MM.1S (cell line): ENCODE measurements around the gene KCNH4.

Source experiments
- DNase-seq: peaks from one replicate; pipeline ENCODE4 v3.0.0-alpha.2; 2015
- H2AFZ ChIP-seq: fragments of 300-600 bp; sonication (generic); 2 replicates; pipeline ENCODE4 v1.6.0; 2016; ENCODE audit warnings: antibody characterized with exemption, low read length
- H3F3A ChIP-seq: fragments of 300-600 bp; sonication (generic); 2 replicates; pipeline ENCODE4 v1.6.1; 2016; ENCODE audit warnings: mild to moderate bottlenecking, antibody characterized with exemption, low read length, moderate library complexity, mixed read lengths; ENCODE audit not compliant: insufficient read depth
- H3K27ac ChIP-seq: fragments of 300-600 bp; sonication (generic); 2 replicates; pipeline ENCODE4 v1.5.1; 2016; ENCODE audit warnings: mild to moderate bottlenecking, low read length
- H3K27me3 ChIP-seq: fragments of 300-600 bp; sonication (generic); replicated peaks from 2 replicates; pipeline ENCODE4 v1.6.0; 2016; ENCODE audit warnings: low read length; ENCODE audit not compliant: insufficient read depth
- H3K36me3 ChIP-seq: fragments of 300-600 bp; sonication (generic); replicated peaks from 2 replicates; pipeline ENCODE4 v1.6.1; 2016; ENCODE audit warnings: mild to moderate bottlenecking, low read length, mixed read lengths; ENCODE audit not compliant: insufficient read depth
- H3K4me1 ChIP-seq: fragments of 300-600 bp; sonication (generic); 2 replicates; pipeline ENCODE4 v1.6.1; 2016; ENCODE audit warnings: low read length, mixed read lengths
- H3K4me2 ChIP-seq: fragments of 300-600 bp; sonication (generic); 2 replicates; pipeline ENCODE4 v1.6.0; 2016; ENCODE audit warnings: low read depth, low read length
- H3K4me3 ChIP-seq: fragments of 300-600 bp; sonication (generic); 2 replicates; pipeline ENCODE4 v1.5.1; 2016; ENCODE audit warnings: low read length, mixed read lengths
- H3K79me2 ChIP-seq: fragments of 300-600 bp; sonication (generic); 2 replicates; pipeline ENCODE4 v1.6.1; 2016; ENCODE audit warnings: mixed run types, low read length, mixed read lengths
- H3K9ac ChIP-seq: fragments of 300-600 bp; sonication (generic); 2 replicates; pipeline ENCODE4 v1.6.1; 2016; ENCODE audit warnings: low read length, mixed read lengths
- H3K9me2 ChIP-seq: fragments of 300-600 bp; sonication (generic); replicated peaks from 2 replicates; pipeline ENCODE4 v1.6.1; 2016; ENCODE audit warnings: mild to moderate bottlenecking, low read length, mixed read lengths; ENCODE audit not compliant: insufficient read depth
- H3K9me3 ChIP-seq: fragments of 300-600 bp; sonication (generic); replicated peaks from 2 replicates; pipeline ENCODE4 v1.6.1; 2016; ENCODE audit warnings: mild to moderate bottlenecking, low read length, mixed read lengths; ENCODE audit not compliant: insufficient read depth
- H4K20me1 ChIP-seq: fragments of 300-600 bp; sonication (generic); 2 replicates; pipeline ENCODE4 v1.6.1; 2016; ENCODE audit warnings: mild to moderate bottlenecking, low read length, moderate library complexity, mixed read lengths; ENCODE audit not compliant: insufficient read depth
- EZH2 ChIP-seq: fragments of 300-600 bp; sonication (generic); optimal IDR thresholded peaks from 2 replicates; pipeline ENCODE3; 2017; ENCODE audit warnings: low read depth, mild to moderate bottlenecking, antibody characterized with exemption, low read length, mixed read lengths
- EZH2phosphoT487 ChIP-seq: fragments of 300-600 bp; sonication (generic); IDR thresholded peaks from 2 replicates; pipeline ENCODE4 v1.6.1; 2018; ENCODE audit warnings: antibody characterized with exemption, low read length
- TF ChIP-seq, protein P1 (sequence below): fragments of 300-600 bp; sonication (generic); IDR thresholded peaks from 2 replicates; pipeline ENCODE4 v1.5.1; 2016; ENCODE audit warnings: antibody characterized with exemption, low read length, mixed read lengths

The KCNH4 gene

DNA sequence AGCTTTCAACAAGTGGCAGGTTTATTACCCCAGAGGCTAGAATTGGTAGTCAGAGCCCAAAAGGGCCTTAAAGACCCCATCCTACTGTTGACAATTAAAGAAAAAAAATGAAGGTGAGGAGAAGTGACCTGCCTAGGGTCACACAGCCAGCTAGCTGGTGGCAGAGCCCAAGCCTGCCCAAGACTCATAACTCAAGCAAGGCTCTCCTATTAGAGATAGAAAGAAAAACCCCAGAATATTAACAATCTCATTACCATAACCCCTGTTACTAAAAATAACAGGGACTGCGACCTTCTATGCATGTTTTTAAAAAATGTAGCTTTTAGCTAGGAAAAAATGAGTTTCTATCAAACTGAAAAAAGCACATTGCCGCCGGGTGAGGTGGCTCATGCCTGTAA, 44.3 kb downstream of the KCNH4 start:
- Histone ChIP-seq H3F3A (peaks cover 20% of the 10 kb centered on the region), H3K4me3 (no peak overlapping the region), H3K27me3 (no peaks in the 10 kb centered on the region), H3K9me3 (no peaks in the 10 kb centered on the region), H3K4me1 (peaks cover 27% of the 10 kb centered on the region), H3K79me2 (peaks cover 81% of the 10 kb centered on the region), H3K9me2 (no peaks in the 10 kb centered on the region), H3K9ac (no peak overlapping the region), H3K4me2 (no peak overlapping the region), H2AFZ (no peak overlapping the region), H3K27ac (no peak overlapping the region), H3K36me3 (no peaks in the 10 kb centered on the region), H4K20me1 (peaks cover 3% of the 10 kb centered on the region; the same call in 1 of the 2 replicates)
- DNase-seq, result no peak
- TF ChIP-seq, protein P1, sequence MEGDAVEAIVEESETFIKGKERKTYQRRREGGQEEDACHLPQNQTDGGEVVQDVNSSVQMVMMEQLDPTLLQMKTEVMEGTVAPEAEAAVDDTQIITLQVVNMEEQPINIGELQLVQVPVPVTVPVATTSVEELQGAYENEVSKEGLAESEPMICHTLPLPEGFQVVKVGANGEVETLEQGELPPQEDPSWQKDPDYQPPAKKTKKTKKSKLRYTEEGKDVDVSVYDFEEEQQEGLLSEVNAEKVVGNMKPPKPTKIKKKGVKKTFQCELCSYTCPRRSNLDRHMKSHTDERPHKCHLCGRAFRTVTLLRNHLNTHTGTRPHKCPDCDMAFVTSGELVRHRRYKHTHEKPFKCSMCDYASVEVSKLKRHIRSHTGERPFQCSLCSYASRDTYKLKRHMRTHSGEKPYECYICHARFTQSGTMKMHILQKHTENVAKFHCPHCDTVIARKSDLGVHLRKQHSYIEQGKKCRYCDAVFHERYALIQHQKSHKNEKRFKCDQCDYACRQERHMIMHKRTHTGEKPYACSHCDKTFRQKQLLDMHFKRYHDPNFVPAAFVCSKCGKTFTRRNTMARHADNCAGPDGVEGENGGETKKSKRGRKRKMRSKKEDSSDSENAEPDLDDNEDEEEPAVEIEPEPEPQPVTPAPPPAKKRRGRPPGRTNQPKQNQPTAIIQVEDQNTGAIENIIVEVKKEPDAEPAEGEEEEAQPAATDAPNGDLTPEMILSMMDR, result no peak
- TF ChIP-seq EZH2 (no peak), EZH2phosphoT487 (no peak)

DNA sequence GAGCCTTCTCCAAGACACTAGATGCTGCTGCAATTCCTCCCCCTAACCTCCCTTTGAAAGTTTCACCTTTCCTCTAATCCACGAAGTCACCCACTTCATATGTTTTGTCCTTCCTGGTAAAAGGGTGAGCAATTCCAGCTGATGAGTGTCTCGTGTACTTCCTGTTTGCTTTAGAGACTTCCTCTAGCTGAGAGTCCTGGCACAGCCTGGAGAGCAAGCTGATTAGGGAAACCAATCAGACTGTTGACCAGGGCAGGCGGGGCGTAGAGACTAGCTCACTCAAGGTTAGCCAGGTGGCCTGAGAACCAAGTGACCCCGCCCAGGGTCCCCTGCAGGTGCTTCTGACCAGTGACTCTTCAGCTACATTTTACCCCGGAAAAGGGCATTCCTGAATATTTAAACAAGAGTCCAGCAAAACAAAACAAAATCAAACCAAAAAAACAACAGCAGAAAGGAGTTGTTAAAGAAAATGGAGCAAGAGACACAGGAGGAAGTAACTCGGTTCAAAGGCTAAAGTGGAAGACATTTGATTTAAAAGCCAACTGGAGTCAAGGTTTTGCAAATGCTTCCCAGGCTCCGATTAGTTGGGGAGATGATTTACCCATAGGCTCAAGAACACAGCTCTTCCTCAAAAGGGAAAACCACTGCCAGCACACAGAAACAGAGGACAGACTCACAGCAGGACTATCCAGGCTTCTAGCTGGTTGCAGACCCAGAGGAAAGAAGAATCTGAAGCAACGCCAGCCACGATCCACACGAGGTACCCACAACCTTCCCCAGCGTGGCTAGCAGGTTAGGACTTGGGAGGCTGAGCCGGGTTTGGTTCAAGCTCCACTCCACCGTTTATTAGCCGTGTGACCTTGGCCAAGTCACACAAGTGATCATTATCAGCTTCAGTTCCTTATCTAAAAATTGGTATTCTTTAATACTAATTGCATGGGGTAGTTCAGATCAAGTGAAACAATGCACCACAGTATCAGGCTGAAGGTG, 45.0 kb downstream of the KCNH4 start:
- Histone ChIP-seq H3K9me2 (no peaks in the 10 kb centered on the region), H3K9ac (no peak overlapping the region), H3K36me3 (no peaks in the 10 kb centered on the region), H3K4me1 (peaks cover 27% of the 10 kb centered on the region), H3K27me3 (no peaks in the 10 kb centered on the region), H3K4me3 (no peak overlapping the region), H4K20me1 (peaks cover 3% of the 10 kb centered on the region; the same call in 1 of the 2 replicates), H3K9me3 (no peaks in the 10 kb centered on the region), H3K79me2 (peaks cover 81% of the 10 kb centered on the region), H3K27ac (no peak overlapping the region), H3K4me2 (no peak overlapping the region), H3F3A (peaks cover 20% of the 10 kb centered on the region), H2AFZ (no peak overlapping the region)
- DNase-seq, result no peak
- TF ChIP-seq EZH2phosphoT487, result no peak
- no peak for TF ChIP-seq EZH2
- TF ChIP-seq, protein P1, result no peak

DNA sequence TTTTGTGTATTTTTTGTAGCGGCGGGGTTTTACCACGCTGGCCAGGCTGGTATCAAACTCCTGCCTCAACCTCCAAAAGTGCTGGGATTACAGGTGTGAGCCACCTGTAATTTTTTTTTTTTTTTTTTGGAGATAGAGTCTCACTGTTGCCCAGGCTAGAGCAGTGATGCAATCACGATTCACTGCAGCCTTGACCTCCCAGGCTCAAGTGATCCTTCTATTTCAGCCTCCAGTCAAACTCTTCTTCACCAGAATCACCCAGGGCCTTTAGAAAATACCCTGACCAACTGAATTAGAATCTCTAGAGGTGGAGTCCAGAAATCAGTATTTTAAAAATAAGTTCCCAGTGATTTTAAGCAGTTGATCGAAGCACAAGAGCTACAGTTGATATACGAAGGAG, 45.8 kb downstream of the KCNH4 start:
- no peak for TF ChIP-seq EZH2phosphoT487
- TF ChIP-seq EZH2, result no peak
- TF ChIP-seq, protein P1, result no peak
- peaks cover 83% of the 10 kb centered on the region for H3K79me2 ChIP-seq
- H3K4me1 ChIP-seq, result peaks cover 27% of the 10 kb centered on the region
- H3K27ac ChIP-seq, result no peak overlapping the region
- no peak for DNase-seq
- no peak overlapping the region for H3K9ac ChIP-seq
- no peak overlapping the region for H3K4me3 ChIP-seq
- no peaks in the 10 kb centered on the region for H3K9me3 ChIP-seq
- peaks cover 3% of the 10 kb centered on the region; the same call in 1 of the 2 replicates for H4K20me1 ChIP-seq
- peaks cover 3% of the 10 kb centered on the region for H3K36me3 ChIP-seq
- no peak overlapping the region for H3K4me2 ChIP-seq
- peaks cover 20% of the 10 kb centered on the region for H3F3A ChIP-seq
- no peak overlapping the region for H2AFZ ChIP-seq
- no peaks in the 10 kb centered on the region for H3K9me2 ChIP-seq
- no peaks in the 10 kb centered on the region for H3K27me3 ChIP-seq
